ENCODE results near the gene RNU6-9. TPM values are rescaled to one million over a fixed set of nuclear protein-coding genes. Genes with fewer than 3 reads are reported as not detected.
A peak's percentile ranks its signal among the peaks of the same experiment; 100 is the strongest.

The RNU6-9 gene
- total and polyA plus RNA-seq, 2 experiments from 2014 or later: not detected

GRCh38 chr19:917323-918151 lies 24.3 kb downstream of the RNU6-9 start, which contains the start of gene KISS1R:
Gene KISS1R (plus strand): TSS chr19:917333. CDS start chr19:917503, 170 bp downstream.
- Histone ChIP-seq H3K79me2 (ENCODE audit: insufficient read depth) (peaks cover 15% of the 10 kb centered on the region), H3K36me3 (ENCODE audit: low read depth) (no peaks in the 10 kb centered on the region), H3K4me1 (ENCODE audit: insufficient read depth) (0 out of 2 replicates have a peak, but pooled peaks cover 3% of the 10 kb centered on the region), H3K27ac (no peak within 1 kb of the TSS), H4K20me1 (ENCODE audit: insufficient read depth) (no peaks in the 10 kb centered on the region), H3K9me2 (ENCODE audit: insufficient read depth) (no peaks in the 10 kb centered on the region), H3K4me3 (0 out of 2 replicates have a peak within 1 kb of the TSS, but pooled peaks have one; percentile 18), H3K9me3 (ENCODE audit: low read depth) (no peaks in the 10 kb centered on the region), H3K27me3 (replicated peaks; ENCODE audit: insufficient read depth) (peaks cover 26% of the 10 kb centered on the region), H3K9ac (no peak within 1 kb of the TSS), H3F3A (ENCODE audit: insufficient read depth) (peaks cover 10% of the 10 kb centered on the region; the same call in 1 of the 2 replicates), H3K4me2 (ENCODE audit: unreplicated experiment) (no peak within 1 kb of the TSS), H2AFZ (no peak within 1 kb of the TSS)
- in situ Hi-C loops (cut with MboI): no loop called here
- DNase-seq: peak; percentile 54
- 2 to 4% methylated on average over 61 to 67 of the region's 87 CpGs for WGBS, 2 experiments (ENCODE audit: low coverage in 1 of 2, low lambda C conversion rate in 2 of 2, missing lambda C conversion rate in 2 of 2)
- TF ChIP-seq EZH2phosphoT487 (IDR thresholded peaks at IDR 0.05; ENCODE audit: insufficient read depth, low read depth) (no peak), EZH2 (IDR thresholded peaks at IDR 0.05; ENCODE audit: insufficient read depth, poor library complexity, severe bottlenecking) (no peak)

GRCh38 chr19:918152-918437 lies 24.8 kb downstream of the RNU6-9 start:
- no peak for DNase-seq
- in situ Hi-C loops (cut with MboI): no loop called here
- H3K79me2 ChIP-seq (ENCODE audit: insufficient read depth): peaks cover 12% of the 10 kb centered on the region
- WGBS, 2 experiments (ENCODE audit: low coverage in 1 of 2, low lambda C conversion rate in 2 of 2, missing lambda C conversion rate in 2 of 2): 0 to 1% methylated on average over 9 to 12 of the region's 12 CpGs
- 0 out of 2 replicates have a peak, but pooled peaks cover 3% of the 10 kb centered on the region for H3K4me1 ChIP-seq (ENCODE audit: insufficient read depth)
- H4K20me1 ChIP-seq (ENCODE audit: insufficient read depth): no peaks in the 10 kb centered on the region
- H3K36me3 ChIP-seq (ENCODE audit: low read depth): no peaks in the 10 kb centered on the region
- peaks cover 10% of the 10 kb centered on the region; the same call in 1 of the 2 replicates for H3F3A ChIP-seq (ENCODE audit: insufficient read depth)
- H3K4me3 ChIP-seq: no peak overlapping the region
- peaks cover 26% of the 10 kb centered on the region for H3K27me3 ChIP-seq (replicated peaks; ENCODE audit: insufficient read depth)
- H3K9me3 ChIP-seq (ENCODE audit: low read depth): no peaks in the 10 kb centered on the region
- H3K4me2 ChIP-seq (ENCODE audit: unreplicated experiment): no peak overlapping the region
- H2AFZ ChIP-seq: no peak overlapping the region
- H3K9ac ChIP-seq: no peak overlapping the region
- no peak overlapping the region for H3K27ac ChIP-seq
- TF ChIP-seq EZH2phosphoT487 (IDR thresholded peaks at IDR 0.05; ENCODE audit: insufficient read depth, low read depth) (0 out of 2 replicates have a peak, but pooled peaks have one; percentile 65), EZH2 (IDR thresholded peaks at IDR 0.05; ENCODE audit: insufficient read depth, poor library complexity, severe bottlenecking) (peak; percentile 87)
- H3K9me2 ChIP-seq (ENCODE audit: insufficient read depth): no peaks in the 10 kb centered on the region

- H3F3A ChIP-seq (ENCODE audit: insufficient read depth): peaks cover 10% of the 10 kb centered on the region; the same call in 1 of the 2 replicates
- peaks cover 26% of the 10 kb centered on the region for H3K27me3 ChIP-seq (replicated peaks; ENCODE audit: insufficient read depth)
- no peaks in the 10 kb centered on the region for H3K36me3 ChIP-seq (ENCODE audit: low read depth)
- no peak for TF ChIP-seq EZH2phosphoT487 (IDR thresholded peaks at IDR 0.05; ENCODE audit: insufficient read depth, low read depth)
- in situ Hi-C loops (cut with MboI): no loop called here
- 3% methylated on average over 25 to 57 of the region's 58 CpGs for WGBS, 2 experiments (ENCODE audit: low coverage in 1 of 2, low lambda C conversion rate in 2 of 2, missing lambda C conversion rate in 2 of 2)
- H3K4me2 ChIP-seq (ENCODE audit: unreplicated experiment): no peak overlapping the region
- no peak overlapping the region for H3K9ac ChIP-seq
- 0 out of 2 replicates have a peak, but pooled peaks cover 2% of the 10 kb centered on the region for H3K4me1 ChIP-seq (ENCODE audit: insufficient read depth)
- no peak overlapping the region for H3K27ac ChIP-seq
- no peaks in the 10 kb centered on the region for H3K9me2 ChIP-seq (ENCODE audit: insufficient read depth)
- H4K20me1 ChIP-seq (ENCODE audit: insufficient read depth): no peaks in the 10 kb centered on the region
- no peaks in the 10 kb centered on the region for H3K9me3 ChIP-seq (ENCODE audit: low read depth)
- H3K4me3 ChIP-seq: no peak overlapping the region
- H3K79me2 ChIP-seq (ENCODE audit: insufficient read depth): peaks cover 6% of the 10 kb centered on the region
- no peak for DNase-seq
- no peak overlapping the region for H2AFZ ChIP-seq
Observed at GRCh38 chr19:918481-919198, 25.4 kb downstream of the RNU6-9 start.

- Histone ChIP-seq H3K4me3 (no peak overlapping the region), H3K4me2 (ENCODE audit: unreplicated experiment) (no peak overlapping the region), H3K9me3 (ENCODE audit: low read depth) (no peaks in the 10 kb centered on the region), H3K79me2 (ENCODE audit: insufficient read depth) (no peaks in the 10 kb centered on the region), H3F3A (ENCODE audit: insufficient read depth) (peaks cover 10% of the 10 kb centered on the region; the same call in 1 of the 2 replicates), H4K20me1 (ENCODE audit: insufficient read depth) (no peaks in the 10 kb centered on the region), H3K27ac (no peak overlapping the region), H2AFZ (no peak overlapping the region), H3K36me3 (ENCODE audit: low read depth) (no peaks in the 10 kb centered on the region), H3K27me3 (replicated peaks; ENCODE audit: insufficient read depth) (peaks cover 26% of the 10 kb centered on the region), H3K4me1 (ENCODE audit: insufficient read depth) (no peaks in the 10 kb centered on the region), H3K9ac (no peak overlapping the region), H3K9me2 (ENCODE audit: insufficient read depth) (no peaks in the 10 kb centered on the region)
- WGBS, 2 experiments (ENCODE audit: low coverage in 1 of 2, low lambda C conversion rate in 2 of 2, missing lambda C conversion rate in 2 of 2): 7% methylated on average over 57 to 59 of the region's 68 CpGs
- in situ Hi-C loops (cut with MboI): no loop called here
- TF ChIP-seq EZH2phosphoT487 (IDR thresholded peaks at IDR 0.05; ENCODE audit: insufficient read depth, low read depth) (no peak), EZH2 (IDR thresholded peaks at IDR 0.05; ENCODE audit: insufficient read depth, poor library complexity, severe bottlenecking) (peak; percentile 71)
- DNase-seq: no peak
Observed at GRCh38 chr19:919199-920050, 26.1 kb downstream of the RNU6-9 start.
